HG02610 (cell line): ENCODE data around the gene GLRX.
A peak's percentile ranks its signal among the peaks of the same experiment; 100 is the strongest.

Experiments used
- ATAC-seq: cut with Tn5 transposase; IDR thresholded peaks from one replicate; pipeline ENCODE4 v1.9.1; 2021; ENCODE audit warnings: mild to moderate bottlenecking, moderate library complexity; ENCODE audit not compliant: unreplicated experiment

Gene GLRX

GRCh38 chr5:95810305-95811125, 12.0 kb downstream of the GLRX start:
- no peak for ATAC-seq

GRCh38 chr5:95809414-95809960, 13.0 kb downstream of the GLRX start:
- no peak for ATAC-seq

GRCh38 chr5:95808686-95809413, 13.7 kb downstream of the GLRX start:
- ATAC-seq = peak; percentile 99

- ATAC-seq = no peak
Observed at GRCh38 chr5:95808013-95808685, 14.4 kb downstream of the GLRX start.

- no peak for ATAC-seq
Observed at GRCh38 chr5:95806687-95807086, 15.8 kb downstream of the GLRX start.

- ATAC-seq = no peak
Observed at GRCh38 chr5:95804736-95805539, 17.6 kb downstream of the GLRX start.

- no peak for ATAC-seq
Observed at GRCh38 chr5:95803271-95804148, 19.0 kb downstream of the GLRX start.

- ATAC-seq = no peak
Observed at GRCh38 chr5:95801961-95802360, 20.6 kb downstream of the GLRX start.

- ATAC-seq = no peak
Observed at GRCh38 chr5:95801532-95801931, 21.0 kb downstream of the GLRX start.

- no peak for ATAC-seq
Observed at GRCh38 chr5:95800553-95800952, 22.0 kb downstream of the GLRX start.

GRCh38 chr5:95799191-95799835, 23.2 kb downstream of the GLRX start:
- ATAC-seq = no peak

GRCh38 chr5:95798545-95798944, 24.0 kb downstream of the GLRX start:
- no peak for ATAC-seq

- no peak for ATAC-seq
Observed at GRCh38 chr5:95798048-95798447, 24.5 kb downstream of the GLRX start.

- no peak for ATAC-seq
Observed at GRCh38 chr5:95797301-95797700, 25.2 kb downstream of the GLRX start.

- ATAC-seq = no peak
Observed at GRCh38 chr5:95794070-95794516, 28.4 kb downstream of the GLRX start.

- no peak for ATAC-seq
Observed at GRCh38 chr5:95791751-95792150, 30.8 kb downstream of the GLRX start.

GRCh38 chr5:95788493-95788892, 34.0 kb downstream of the GLRX start:
- no peak for ATAC-seq

GRCh38 chr5:95786821-95787418, 35.6 kb downstream of the GLRX start:
- ATAC-seq = no peak
